ENCODE measurements around the gene PARP1.
"Not testable (repeated sequence)": the region's sequence is repeated elsewhere in the genome, so short reads cannot be mapped to it uniquely, and the experiment has no call there.

The PARP1 gene

GRCh38 chr1:226428348-226428747 is 20.5 kb upstream of the PARP1 start:
- H3K9me3 ChIP-seq (ENCODE audit: low read length), result no peaks in the 10 kb centered on the region
- H3K4me3 ChIP-seq (ENCODE audit: low read depth in 1 of 2, low read length in 2 of 2), result no peak overlapping the region
- no peaks in the 10 kb centered on the region for H3K36me3 ChIP-seq (ENCODE audit: insufficient read depth, low read length)

GRCh38 chr1:226427131-226427530 is 19.2 kb upstream of the PARP1 start:
- Histone ChIP-seq H3K9me3 (ENCODE audit: low read length) (no peaks in the 10 kb centered on the region), H3K27me3 (ENCODE audit: control insufficient read depth in 1 of 2, insufficient read depth in 2 of 2, low read length in 2 of 2) (no peaks in the 10 kb centered on the region), H3K4me1 (ENCODE audit: insufficient read depth, low read length) (peaks cover 6% of the 10 kb centered on the region), H3K36me3 (ENCODE audit: insufficient read depth, low read length) (no peaks in the 10 kb centered on the region), H3K9ac (ENCODE audit: low read length) (no peak overlapping the region), H3K27ac (ENCODE audit: low read depth, low read length) (no peak overlapping the region), H3K4me3 (ENCODE audit: low read depth in 1 of 2, low read length in 2 of 2) (no peak overlapping the region)

More at GRCh38 chr1:226428348-226428747, 20.5 kb upstream of the PARP1 start:
- H3K27me3 ChIP-seq (ENCODE audit: control insufficient read depth in 1 of 2, insufficient read depth in 2 of 2, low read length in 2 of 2), result no peaks in the 10 kb centered on the region
- no peak overlapping the region for H3K27ac ChIP-seq (ENCODE audit: low read depth, low read length)
- peaks cover 6% of the 10 kb centered on the region for H3K4me1 ChIP-seq (ENCODE audit: insufficient read depth, low read length)
- no peak overlapping the region for H3K9ac ChIP-seq (ENCODE audit: low read length)

DNA sequence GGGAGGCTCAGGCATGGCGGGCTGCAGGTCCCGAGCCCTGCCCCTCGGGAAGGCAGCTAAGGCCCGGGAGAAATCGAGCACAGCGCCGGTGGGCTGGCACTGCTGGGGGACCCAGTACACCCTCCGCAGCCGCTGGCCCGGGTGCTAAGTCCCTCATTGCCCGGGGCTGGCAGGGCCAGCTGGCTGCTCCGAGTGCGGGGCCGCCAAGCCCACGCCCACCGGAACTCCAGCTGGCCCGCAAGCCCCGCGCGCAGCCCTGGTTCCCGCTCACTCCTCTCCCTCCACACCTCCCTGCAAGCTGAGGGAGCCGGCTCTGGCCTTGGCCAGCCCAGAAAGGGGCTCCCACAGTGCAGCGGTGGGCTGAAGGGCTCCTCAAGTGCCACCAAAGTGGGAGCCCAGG is 18.5 kb upstream of the PARP1 start:
- not testable (repeated sequence) for H3K27ac ChIP-seq (ENCODE audit: low read depth, low read length); H3K27me3 ChIP-seq (ENCODE audit: control insufficient read depth in 1 of 2, insufficient read depth in 2 of 2, low read length in 2 of 2); H3K4me3 ChIP-seq (ENCODE audit: low read depth in 1 of 2, low read length in 2 of 2); H3K4me1 ChIP-seq (ENCODE audit: insufficient read depth, low read length); H3K9ac ChIP-seq (ENCODE audit: low read length); H3K9me3 ChIP-seq (ENCODE audit: low read length); H3K36me3 ChIP-seq (ENCODE audit: insufficient read depth, low read length)

- no peaks in the 10 kb centered on the region for H3K27me3 ChIP-seq (ENCODE audit: control insufficient read depth in 1 of 2, insufficient read depth in 2 of 2, low read length in 2 of 2)
- no peaks in the 10 kb centered on the region for H3K9me3 ChIP-seq (ENCODE audit: low read length)
- H3K36me3 ChIP-seq (ENCODE audit: insufficient read depth, low read length), result no peaks in the 10 kb centered on the region
- H3K27ac ChIP-seq (ENCODE audit: low read depth, low read length), result no peak overlapping the region
- H3K4me1 ChIP-seq (ENCODE audit: insufficient read depth, low read length), result peaks cover 6% of the 10 kb centered on the region
- peak overlapping the region in 1 of 2 donors; percentile 16 for H3K4me3 ChIP-seq (ENCODE audit: low read depth in 1 of 2, low read length in 2 of 2)
- H3K9ac ChIP-seq (ENCODE audit: low read length), result no peak overlapping the region
These were observed 17.6 kb upstream of the PARP1 start for GRCh38 chr1:226425431-226426031.

DNA sequence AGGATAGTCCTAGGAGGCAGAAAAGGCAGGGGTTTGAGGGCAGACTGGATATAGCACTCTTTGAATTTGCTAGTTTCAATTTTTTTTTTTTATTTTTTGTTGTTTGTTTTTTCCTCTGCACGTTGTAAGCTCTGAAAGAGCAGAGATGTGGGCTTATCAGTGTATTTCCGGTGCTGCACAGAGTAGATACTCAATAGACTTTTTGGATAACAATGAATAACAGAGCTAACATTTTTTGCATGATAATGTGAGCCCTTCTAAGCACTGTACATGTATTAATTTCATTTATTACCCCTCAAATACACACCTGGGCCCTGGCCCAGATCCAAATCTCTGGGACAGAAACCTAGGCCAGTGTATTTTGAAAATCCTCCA is 17.1 kb upstream of the PARP1 start:
- Histone ChIP-seq H3K27me3 (ENCODE audit: control insufficient read depth in 1 of 2, insufficient read depth in 2 of 2, low read length in 2 of 2) (no peaks in the 10 kb centered on the region), H3K27ac (ENCODE audit: low read depth, low read length) (no peak overlapping the region), H3K4me3 (ENCODE audit: low read depth in 1 of 2, low read length in 2 of 2) (no peak overlapping the region), H3K9me3 (ENCODE audit: low read length) (no peaks in the 10 kb centered on the region), H3K36me3 (ENCODE audit: insufficient read depth, low read length) (no peaks in the 10 kb centered on the region), H3K4me1 (ENCODE audit: insufficient read depth, low read length) (peaks cover 6% of the 10 kb centered on the region), H3K9ac (ENCODE audit: low read length) (no peak overlapping the region)

GRCh38 chr1:226424221-226425003 is 16.5 kb upstream of the PARP1 start:
- Histone ChIP-seq H3K27ac (ENCODE audit: low read depth, low read length) (no peak overlapping the region), H3K27me3 (ENCODE audit: control insufficient read depth in 1 of 2, insufficient read depth in 2 of 2, low read length in 2 of 2) (no peaks in the 10 kb centered on the region), H3K4me1 (ENCODE audit: insufficient read depth, low read length) (peaks cover 6% of the 10 kb centered on the region), H3K36me3 (ENCODE audit: insufficient read depth, low read length) (no peaks in the 10 kb centered on the region), H3K9ac (ENCODE audit: low read length) (no peak overlapping the region), H3K4me3 (ENCODE audit: low read depth in 1 of 2, low read length in 2 of 2) (no peak overlapping the region), H3K9me3 (ENCODE audit: low read length) (no peaks in the 10 kb centered on the region)

- peaks cover 6% of the 10 kb centered on the region for H3K4me1 ChIP-seq (ENCODE audit: insufficient read depth, low read length)
- no peaks in the 10 kb centered on the region for H3K9me3 ChIP-seq (ENCODE audit: low read length)
- H3K9ac ChIP-seq (ENCODE audit: low read length), result no peak overlapping the region
- no peak overlapping the region for H3K27ac ChIP-seq (ENCODE audit: low read depth, low read length)
- no peaks in the 10 kb centered on the region for H3K36me3 ChIP-seq (ENCODE audit: insufficient read depth, low read length)
- H3K27me3 ChIP-seq (ENCODE audit: control insufficient read depth in 1 of 2, insufficient read depth in 2 of 2, low read length in 2 of 2), result no peaks in the 10 kb centered on the region
- no peak overlapping the region for H3K4me3 ChIP-seq (ENCODE audit: low read depth in 1 of 2, low read length in 2 of 2)
These were observed 14.6 kb upstream of the PARP1 start for GRCh38 chr1:226422478-226422877.

GRCh38 chr1:226420897-226421296 is 13.0 kb upstream of the PARP1 start:
- Histone ChIP-seq H3K4me1 (ENCODE audit: insufficient read depth, low read length) (peaks cover 6% of the 10 kb centered on the region), H3K27me3 (ENCODE audit: control insufficient read depth in 1 of 2, insufficient read depth in 2 of 2, low read length in 2 of 2) (no peaks in the 10 kb centered on the region), H3K27ac (ENCODE audit: low read depth, low read length) (no peak overlapping the region), H3K36me3 (ENCODE audit: insufficient read depth, low read length) (no peaks in the 10 kb centered on the region), H3K9ac (ENCODE audit: low read length) (no peak overlapping the region), H3K4me3 (ENCODE audit: low read depth in 1 of 2, low read length in 2 of 2) (no peak overlapping the region), H3K9me3 (ENCODE audit: low read length) (no peaks in the 10 kb centered on the region)

DNA sequence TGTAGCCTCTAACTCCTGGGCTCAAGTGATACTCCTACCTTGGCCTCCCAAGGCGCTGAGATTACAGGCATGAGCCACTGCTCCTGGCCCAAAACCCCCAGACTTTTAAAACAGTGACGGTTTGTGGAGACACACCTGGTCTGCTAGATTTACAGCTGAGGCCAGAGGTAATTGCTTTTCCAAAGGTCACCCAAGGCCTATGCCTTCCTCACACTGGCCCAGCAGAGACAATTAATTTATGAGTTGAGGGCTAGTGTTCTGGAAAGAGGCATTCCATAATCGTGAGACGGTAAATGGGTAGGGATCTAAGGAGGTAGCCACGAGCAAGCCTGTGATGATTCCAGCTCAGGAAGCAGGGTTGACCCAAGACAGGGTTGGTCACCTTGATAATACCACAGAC is 12.4 kb upstream of the PARP1 start:
- no peaks in the 10 kb centered on the region for H3K9me3 ChIP-seq (ENCODE audit: low read length)
- H3K36me3 ChIP-seq (ENCODE audit: insufficient read depth, low read length), result no peaks in the 10 kb centered on the region

GRCh38 chr1:226419284-226420029 is 11.6 kb upstream of the PARP1 start:
- Histone ChIP-seq H3K36me3 (ENCODE audit: insufficient read depth, low read length) (no peaks in the 10 kb centered on the region), H3K4me3 (ENCODE audit: low read depth in 1 of 2, low read length in 2 of 2) (no peak overlapping the region), H3K27ac (ENCODE audit: low read depth, low read length) (no peak overlapping the region), H3K27me3 (ENCODE audit: control insufficient read depth in 1 of 2, insufficient read depth in 2 of 2, low read length in 2 of 2) (no peaks in the 10 kb centered on the region), H3K4me1 (ENCODE audit: insufficient read depth, low read length) (no peaks in the 10 kb centered on the region), H3K9me3 (ENCODE audit: low read length) (no peaks in the 10 kb centered on the region), H3K9ac (ENCODE audit: low read length) (no peak overlapping the region)

More for the DNA sequence above, 12.4 kb upstream of the PARP1 start:
- Histone ChIP-seq H3K4me1 (ENCODE audit: insufficient read depth, low read length) (peaks cover 3% of the 10 kb centered on the region), H3K27me3 (ENCODE audit: control insufficient read depth in 1 of 2, insufficient read depth in 2 of 2, low read length in 2 of 2) (no peaks in the 10 kb centered on the region), H3K9ac (ENCODE audit: low read length) (no peak overlapping the region), H3K4me3 (ENCODE audit: low read depth in 1 of 2, low read length in 2 of 2) (no peak overlapping the region), H3K27ac (ENCODE audit: low read depth, low read length) (no peak overlapping the region)

- no peak overlapping the region for H3K27ac ChIP-seq (ENCODE audit: low read depth, low read length)
- H3K36me3 ChIP-seq (ENCODE audit: insufficient read depth, low read length), result no peaks in the 10 kb centered on the region
- no peak overlapping the region for H3K4me3 ChIP-seq (ENCODE audit: low read depth in 1 of 2, low read length in 2 of 2)
- H3K9me3 ChIP-seq (ENCODE audit: low read length), result no peaks in the 10 kb centered on the region
- H3K27me3 ChIP-seq (ENCODE audit: control insufficient read depth in 1 of 2, insufficient read depth in 2 of 2, low read length in 2 of 2), result no peaks in the 10 kb centered on the region
- H3K4me1 ChIP-seq (ENCODE audit: insufficient read depth, low read length), result no peaks in the 10 kb centered on the region
- H3K9ac ChIP-seq (ENCODE audit: low read length), result no peak overlapping the region
These were observed 10.1 kb upstream of the PARP1 start for GRCh38 chr1:226417830-226418546.
